ENCODE data around the gene LPAR5. TPM values are rescaled to one million over a fixed set of nuclear protein-coding genes. Genes with fewer than 3 reads are reported as not detected.

The LPAR5 gene
- total and polyA plus RNA-seq, 2 experiments from 2014 or later: 0.32 to 0.38 TPM

GRCh38 chr12:6664902-6665301, 29.1 kb upstream of the LPAR5 start (continued):
- no peak for TF ChIP-seq JUNB (IDR thresholded peaks at IDR 0.05; ENCODE audit: unreplicated experiment)
- TF ChIP-seq ZNF331 (CRISPR knock-in tag; IDR thresholded peaks at IDR 0.05; ENCODE audit: low read depth): no peak
- no peak for TF ChIP-seq STAT1 (IDR thresholded peaks at IDR 0.05; ENCODE audit: unreplicated experiment)
- no peak for TF ChIP-seq NANOG (IDR thresholded peaks at IDR 0.05; ENCODE audit: borderline replicate concordance)
- no peak for TF ChIP-seq POLR2AphosphoS5 (IDR thresholded peaks at IDR 0.05; ENCODE audit: low read depth)
- TF ChIP-seq, protein P1, sequence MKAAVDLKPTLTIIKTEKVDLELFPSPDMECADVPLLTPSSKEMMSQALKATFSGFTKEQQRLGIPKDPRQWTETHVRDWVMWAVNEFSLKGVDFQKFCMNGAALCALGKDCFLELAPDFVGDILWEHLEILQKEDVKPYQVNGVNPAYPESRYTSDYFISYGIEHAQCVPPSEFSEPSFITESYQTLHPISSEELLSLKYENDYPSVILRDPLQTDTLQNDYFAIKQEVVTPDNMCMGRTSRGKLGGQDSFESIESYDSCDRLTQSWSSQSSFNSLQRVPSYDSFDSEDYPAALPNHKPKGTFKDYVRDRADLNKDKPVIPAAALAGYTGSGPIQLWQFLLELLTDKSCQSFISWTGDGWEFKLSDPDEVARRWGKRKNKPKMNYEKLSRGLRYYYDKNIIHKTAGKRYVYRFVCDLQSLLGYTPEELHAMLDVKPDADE (IDR thresholded peaks at IDR 0.05): no peak
- TF ChIP-seq, protein P2, sequence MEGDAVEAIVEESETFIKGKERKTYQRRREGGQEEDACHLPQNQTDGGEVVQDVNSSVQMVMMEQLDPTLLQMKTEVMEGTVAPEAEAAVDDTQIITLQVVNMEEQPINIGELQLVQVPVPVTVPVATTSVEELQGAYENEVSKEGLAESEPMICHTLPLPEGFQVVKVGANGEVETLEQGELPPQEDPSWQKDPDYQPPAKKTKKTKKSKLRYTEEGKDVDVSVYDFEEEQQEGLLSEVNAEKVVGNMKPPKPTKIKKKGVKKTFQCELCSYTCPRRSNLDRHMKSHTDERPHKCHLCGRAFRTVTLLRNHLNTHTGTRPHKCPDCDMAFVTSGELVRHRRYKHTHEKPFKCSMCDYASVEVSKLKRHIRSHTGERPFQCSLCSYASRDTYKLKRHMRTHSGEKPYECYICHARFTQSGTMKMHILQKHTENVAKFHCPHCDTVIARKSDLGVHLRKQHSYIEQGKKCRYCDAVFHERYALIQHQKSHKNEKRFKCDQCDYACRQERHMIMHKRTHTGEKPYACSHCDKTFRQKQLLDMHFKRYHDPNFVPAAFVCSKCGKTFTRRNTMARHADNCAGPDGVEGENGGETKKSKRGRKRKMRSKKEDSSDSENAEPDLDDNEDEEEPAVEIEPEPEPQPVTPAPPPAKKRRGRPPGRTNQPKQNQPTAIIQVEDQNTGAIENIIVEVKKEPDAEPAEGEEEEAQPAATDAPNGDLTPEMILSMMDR (conservative IDR thresholded peaks at IDR 0.05; ENCODE audit: low read depth in 2 of 2): no peak
- no peak for TF ChIP-seq ZNF114 (CRISPR knock-in tag; IDR thresholded peaks at IDR 0.05)

GRCh38 chr12:6662906-6663742, 27.4 kb upstream of the LPAR5 start, which contains the start of gene ING4:
Gene ING4 (minus strand): TSS chr12:6663119. CDS start chr12:6663101, 18 bp downstream.
- peaks cover 9% of the 10 kb centered on the region for H3K27me3 Mint-ChIP-seq (ENCODE audit: insufficient read depth, low read depth, poor library complexity)
- Histone ChIP-seq H3K27me3 (ENCODE audit: insufficient read depth) (no peaks in the 10 kb centered on the region), H3K36me3 (ENCODE audit: insufficient read depth) (peaks cover 4% of the 10 kb centered on the region; the same call in 1 of the 2 replicates), H3K9me2 (ENCODE audit: insufficient read depth) (peaks cover 4% of the 10 kb centered on the region), H3F3A (replicated peaks; ENCODE audit: low read depth) (peaks cover 8% of the 10 kb centered on the region; the same call in 1 of the 2 replicates), H3K27ac (ENCODE audit: low read depth) (peak within 1 kb of the TSS; percentile 72), H4K20me1 (replicated peaks; ENCODE audit: insufficient read depth) (no peaks in the 10 kb centered on the region), H3K79me2 (replicated peaks; ENCODE audit: insufficient read depth) (peaks cover 14% of the 10 kb centered on the region), H3K4me3 (peak within 1 kb of the TSS; percentile 61), H3K4me2 (peak within 1 kb of the TSS; percentile 83), H3K4me1 (ENCODE audit: insufficient read depth) (peaks cover 5% of the 10 kb centered on the region; the same call in 1 of the 2 replicates), H2AFZ (no peak within 1 kb of the TSS)
- no peaks in the 10 kb centered on the region for H3K9me3 Mint-ChIP-seq
- ATAC-seq (peak; percentile 95), DNase-seq (ENCODE audit: low spot score) (peak; percentile 99)
- H3K4me3 Mint-ChIP-seq: peak within 1 kb of the TSS; percentile 92
- H3K27ac Mint-ChIP-seq: peak within 1 kb of the TSS; percentile 98
- TF ChIP-seq STAT1 (IDR thresholded peaks at IDR 0.05; ENCODE audit: unreplicated experiment) (no peak), CREB1 (CRISPR knock-in tag; IDR thresholded peaks at IDR 0.05; ENCODE audit: low read depth) (peak; percentile 99)
- TF ChIP-seq, protein P1 (IDR thresholded peaks at IDR 0.05): peak; percentile 100
- H3K36me3 Mint-ChIP-seq (ENCODE audit: low read depth): peaks cover 16% of the 10 kb centered on the region
- peaks cover 6% of the 10 kb centered on the region; the same call in 2 of the 3 replicates for H3K4me1 Mint-ChIP-seq
